ENCODE measurements around the gene PTPRE.

PTPRE gene

DNA sequence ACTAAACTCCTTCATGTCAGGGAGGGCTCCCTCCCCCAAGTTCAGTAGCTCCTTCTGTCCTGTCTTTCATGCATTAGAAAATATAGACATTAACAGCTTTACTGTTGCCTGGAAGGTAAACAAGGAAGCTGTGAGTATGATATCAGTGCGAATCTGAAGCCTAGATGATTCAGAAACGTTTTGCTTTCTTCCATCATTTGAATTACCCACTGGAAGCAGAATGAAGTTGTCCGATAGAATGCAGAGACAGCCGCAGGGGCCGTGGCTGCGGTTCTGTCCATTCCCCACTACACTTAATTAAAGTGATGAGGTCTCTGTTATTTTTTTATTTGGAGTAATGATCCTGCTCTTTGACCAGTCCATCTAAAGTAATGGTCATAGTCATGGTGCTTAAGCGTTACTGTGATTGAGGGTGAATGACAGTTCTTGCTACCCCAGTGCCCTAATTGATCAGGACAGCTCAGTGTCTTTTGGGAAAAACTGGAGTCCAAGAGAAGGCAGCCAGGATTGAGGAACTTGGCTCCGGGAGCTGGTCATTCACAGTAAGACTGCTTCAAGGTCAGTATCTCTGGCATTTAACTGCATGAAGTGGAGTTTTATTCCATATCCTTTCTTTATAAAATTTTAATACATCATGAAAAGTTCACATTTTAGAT lies 69.9 kb downstream of the PTPRE start:
- DNase-seq (ENCODE audit: extremely low read depth, low read depth): no peak
- TF ChIP-seq, protein P1, sequence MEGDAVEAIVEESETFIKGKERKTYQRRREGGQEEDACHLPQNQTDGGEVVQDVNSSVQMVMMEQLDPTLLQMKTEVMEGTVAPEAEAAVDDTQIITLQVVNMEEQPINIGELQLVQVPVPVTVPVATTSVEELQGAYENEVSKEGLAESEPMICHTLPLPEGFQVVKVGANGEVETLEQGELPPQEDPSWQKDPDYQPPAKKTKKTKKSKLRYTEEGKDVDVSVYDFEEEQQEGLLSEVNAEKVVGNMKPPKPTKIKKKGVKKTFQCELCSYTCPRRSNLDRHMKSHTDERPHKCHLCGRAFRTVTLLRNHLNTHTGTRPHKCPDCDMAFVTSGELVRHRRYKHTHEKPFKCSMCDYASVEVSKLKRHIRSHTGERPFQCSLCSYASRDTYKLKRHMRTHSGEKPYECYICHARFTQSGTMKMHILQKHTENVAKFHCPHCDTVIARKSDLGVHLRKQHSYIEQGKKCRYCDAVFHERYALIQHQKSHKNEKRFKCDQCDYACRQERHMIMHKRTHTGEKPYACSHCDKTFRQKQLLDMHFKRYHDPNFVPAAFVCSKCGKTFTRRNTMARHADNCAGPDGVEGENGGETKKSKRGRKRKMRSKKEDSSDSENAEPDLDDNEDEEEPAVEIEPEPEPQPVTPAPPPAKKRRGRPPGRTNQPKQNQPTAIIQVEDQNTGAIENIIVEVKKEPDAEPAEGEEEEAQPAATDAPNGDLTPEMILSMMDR (IDR thresholded peaks at IDR 0.05; ENCODE audit: low read depth, low read length): no peak

DNA sequence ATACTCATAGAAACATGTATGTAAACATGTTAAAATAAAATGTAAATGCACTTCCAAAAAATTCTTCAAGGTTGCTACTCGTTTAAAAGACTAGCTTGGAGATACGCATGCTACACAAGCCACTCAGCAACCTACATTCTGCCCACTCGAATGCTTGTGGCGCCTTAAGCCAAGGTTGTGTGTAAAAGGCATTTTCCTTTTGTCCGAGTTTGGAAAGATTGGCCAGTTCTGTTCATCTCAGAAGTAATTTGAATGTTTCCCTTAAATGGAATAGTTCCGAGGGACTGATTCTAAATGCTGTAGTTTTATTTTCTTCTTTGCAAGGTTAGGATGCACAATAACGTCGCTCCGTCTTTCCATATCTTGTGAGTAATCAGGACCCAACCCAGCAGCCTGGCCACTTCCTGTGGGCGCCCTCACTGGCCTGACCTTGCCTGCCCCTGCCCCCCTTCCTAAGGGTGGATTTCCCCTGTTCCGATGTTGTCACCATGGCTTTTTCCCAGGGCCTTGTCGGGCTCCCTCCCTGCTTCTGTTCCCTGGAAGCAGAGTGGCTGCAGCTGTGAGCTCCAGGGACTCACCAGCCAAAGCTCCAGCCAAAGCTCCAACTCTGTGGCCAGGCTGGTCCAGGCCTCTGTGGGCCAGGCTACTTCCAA lies 70.6 kb downstream of the PTPRE start:
- peak; percentile 16 for DNase-seq (ENCODE audit: extremely low read depth, low read depth)
- TF ChIP-seq, protein P1 (IDR thresholded peaks at IDR 0.05; ENCODE audit: low read depth, low read length): no peak

- DNase-seq (ENCODE audit: extremely low read depth, low read depth): no peak
- TF ChIP-seq, protein P1 (IDR thresholded peaks at IDR 0.05; ENCODE audit: low read depth, low read length): no peak
Measured at GRCh38 chr10:127978481-127978880, 71.6 kb downstream of the PTPRE start.

DNA sequence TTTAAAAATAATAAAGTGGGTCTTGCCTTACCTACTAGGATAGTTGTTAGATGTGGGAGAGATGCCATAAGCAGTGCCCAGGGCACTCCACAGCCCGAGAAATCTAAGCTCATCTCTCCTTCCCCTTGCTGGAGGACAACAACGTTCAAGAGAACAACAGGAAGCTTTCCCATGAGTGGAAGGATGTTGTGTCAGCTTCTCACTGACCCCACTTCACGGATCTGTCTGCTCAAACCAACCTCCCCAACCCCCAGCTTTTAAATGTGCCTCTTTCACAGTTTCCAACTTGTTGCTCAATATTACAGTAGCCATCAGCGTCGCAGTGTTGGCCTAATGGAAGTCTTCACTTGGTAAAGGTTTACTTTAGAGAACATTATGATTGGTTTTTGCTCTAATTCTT lies 72.1 kb downstream of the PTPRE start:
- no peak for DNase-seq (ENCODE audit: extremely low read depth, low read depth)
- TF ChIP-seq, protein P1 (IDR thresholded peaks at IDR 0.05; ENCODE audit: low read depth, low read length): no peak

DNA sequence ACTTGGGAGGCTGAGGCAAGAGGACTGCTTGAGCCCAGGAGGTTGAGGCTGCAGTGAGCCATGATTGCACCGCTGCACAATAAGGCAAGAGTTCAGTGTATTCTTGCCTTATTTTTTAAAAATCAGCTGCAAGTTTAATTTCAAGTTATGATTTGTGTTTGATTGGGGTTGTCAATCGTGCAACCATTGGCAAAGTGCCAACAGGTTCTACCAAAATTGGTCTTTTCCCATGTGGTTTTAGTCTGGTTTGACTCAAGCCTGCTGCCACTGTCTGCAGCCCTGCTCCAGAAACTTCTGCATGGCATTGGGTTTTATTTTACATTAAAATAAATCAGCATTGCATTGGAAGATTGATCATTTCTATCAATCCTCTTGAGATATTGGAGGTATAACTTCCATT lies 72.7 kb downstream of the PTPRE start:
- TF ChIP-seq, protein P1 (IDR thresholded peaks at IDR 0.05; ENCODE audit: low read depth, low read length): no peak
- DNase-seq (ENCODE audit: extremely low read depth, low read depth): no peak

GRCh38 chr10:127980898-127981297 lies 74.0 kb downstream of the PTPRE start:
- DNase-seq (ENCODE audit: extremely low read depth, low read depth): no peak
- TF ChIP-seq, protein P1 (IDR thresholded peaks at IDR 0.05; ENCODE audit: low read depth, low read length): no peak

- TF ChIP-seq, protein P1 (IDR thresholded peaks at IDR 0.05; ENCODE audit: low read depth, low read length): no peak
- no peak for DNase-seq (ENCODE audit: extremely low read depth, low read depth)
Measured at GRCh38 chr10:127982601-127983000, 75.7 kb downstream of the PTPRE start.

Measured in AG09319 (cell line).